ENCODE measurements around the gene MYPOP.
"Not testable (repeated sequence)": the region's sequence is repeated elsewhere in the genome, so short reads cannot be mapped to it uniquely, and the experiment has no call there.

MYPOP gene

DNA sequence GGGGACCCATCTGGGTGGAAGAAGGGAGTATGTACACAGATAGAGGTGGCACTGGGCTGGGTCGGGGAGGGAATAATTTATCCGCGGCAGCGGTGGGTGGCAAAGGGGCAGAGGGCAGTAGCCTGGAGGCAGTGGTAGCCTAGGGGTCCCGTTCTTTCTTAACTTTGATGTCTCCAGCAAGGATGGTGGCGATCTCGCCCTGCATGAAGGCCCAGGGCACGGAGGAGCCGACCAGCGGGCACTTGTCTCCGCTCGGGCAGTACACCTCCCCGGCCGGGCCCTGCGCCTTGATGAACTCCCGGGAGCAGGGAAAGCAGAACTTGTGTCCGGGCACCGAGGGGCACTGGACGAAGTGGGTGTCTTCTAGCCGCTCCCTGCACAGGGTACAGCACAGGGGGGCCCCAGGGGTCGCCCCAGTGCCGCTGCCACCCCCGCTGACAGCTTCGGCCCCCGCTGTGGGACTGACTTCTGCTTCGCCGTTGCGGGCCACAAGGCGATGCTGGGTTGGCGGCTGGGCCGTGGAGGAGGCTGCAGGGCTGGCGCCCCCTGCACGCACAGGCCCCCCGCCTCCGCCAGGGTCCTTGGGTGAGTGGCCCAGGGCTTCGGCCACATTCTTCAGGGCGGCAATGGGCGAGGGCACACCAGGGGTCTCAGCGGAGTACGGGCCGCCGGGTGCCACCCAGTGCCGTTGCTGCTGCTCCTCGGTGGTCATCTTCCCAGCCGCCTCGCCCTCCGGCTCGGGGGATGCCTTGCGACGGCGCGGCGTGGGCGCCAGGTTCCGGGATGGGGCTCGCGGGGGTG, 18.3 kb downstream of the MYPOP start:
- DNase-seq (ENCODE audit: low read depth in 3 of 3, low spot score in 1 of 3) = no peak

DNA sequence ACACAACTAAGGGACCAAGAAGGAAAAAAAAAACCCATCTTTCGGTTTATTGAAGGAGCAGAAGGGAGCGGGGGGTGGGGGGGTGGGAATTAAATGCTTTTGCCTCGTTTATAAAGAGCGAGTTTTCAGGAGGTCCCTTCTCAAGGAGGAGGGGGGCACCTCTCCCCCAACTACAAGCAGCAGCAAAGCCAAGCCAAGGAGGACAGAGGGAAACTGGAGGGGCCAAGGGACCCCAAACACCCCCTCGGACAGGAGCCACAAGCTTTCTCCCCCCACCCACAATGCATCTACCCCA, 18.9 kb downstream of the MYPOP start:
- no peak for DNase-seq (ENCODE audit: low read depth in 3 of 3, low spot score in 1 of 3)

DNA sequence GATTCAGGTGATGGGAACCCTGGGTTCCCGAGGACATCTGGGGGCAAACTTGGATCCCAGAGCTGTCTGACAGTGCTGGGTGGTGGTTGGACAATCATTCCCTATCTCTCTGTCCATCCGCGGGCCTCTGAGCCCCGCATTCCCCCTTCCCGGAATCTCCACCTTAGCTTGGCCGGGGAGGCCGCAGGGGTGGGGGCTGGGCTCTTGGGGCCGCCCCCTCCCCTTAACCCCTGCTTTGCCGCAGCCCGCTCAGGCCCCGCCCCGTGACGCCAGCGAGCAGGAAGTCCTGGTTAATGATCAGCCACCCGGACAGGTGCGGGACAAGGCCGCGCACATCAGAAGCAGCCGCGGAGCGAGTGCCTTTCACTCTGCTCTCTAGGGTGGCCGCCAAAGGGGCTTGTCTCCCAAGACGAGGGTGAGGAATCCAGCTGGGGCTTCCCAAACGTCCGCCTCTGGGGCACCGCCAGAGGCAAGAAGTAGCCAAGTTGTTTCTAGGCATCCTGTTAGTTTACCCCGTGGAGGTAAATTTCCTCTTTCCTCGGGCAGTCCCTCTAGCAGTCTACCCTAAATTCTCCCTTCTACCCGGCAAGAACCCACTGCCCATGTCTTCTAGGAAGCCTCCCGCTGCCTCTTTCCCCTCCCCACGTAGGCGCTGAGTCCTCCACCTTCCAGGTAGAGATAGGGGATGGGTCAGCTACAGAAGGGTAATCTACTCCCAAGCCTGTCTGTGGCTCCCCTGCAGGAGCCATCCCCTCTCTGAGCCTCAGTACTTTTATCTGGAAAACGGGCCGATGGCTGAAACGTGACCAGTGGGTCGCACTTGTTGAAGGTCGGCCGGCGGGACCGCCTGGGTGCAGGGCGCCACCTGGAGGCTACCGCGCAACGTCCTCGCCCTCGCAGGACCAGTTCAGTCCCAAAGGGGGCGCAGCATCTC, 19.5 kb downstream of the MYPOP start:
- DNase-seq (ENCODE audit: low read depth in 3 of 3, low spot score in 1 of 3) = peak in 2 of 3 donors; percentile 61 to 76

DNA sequence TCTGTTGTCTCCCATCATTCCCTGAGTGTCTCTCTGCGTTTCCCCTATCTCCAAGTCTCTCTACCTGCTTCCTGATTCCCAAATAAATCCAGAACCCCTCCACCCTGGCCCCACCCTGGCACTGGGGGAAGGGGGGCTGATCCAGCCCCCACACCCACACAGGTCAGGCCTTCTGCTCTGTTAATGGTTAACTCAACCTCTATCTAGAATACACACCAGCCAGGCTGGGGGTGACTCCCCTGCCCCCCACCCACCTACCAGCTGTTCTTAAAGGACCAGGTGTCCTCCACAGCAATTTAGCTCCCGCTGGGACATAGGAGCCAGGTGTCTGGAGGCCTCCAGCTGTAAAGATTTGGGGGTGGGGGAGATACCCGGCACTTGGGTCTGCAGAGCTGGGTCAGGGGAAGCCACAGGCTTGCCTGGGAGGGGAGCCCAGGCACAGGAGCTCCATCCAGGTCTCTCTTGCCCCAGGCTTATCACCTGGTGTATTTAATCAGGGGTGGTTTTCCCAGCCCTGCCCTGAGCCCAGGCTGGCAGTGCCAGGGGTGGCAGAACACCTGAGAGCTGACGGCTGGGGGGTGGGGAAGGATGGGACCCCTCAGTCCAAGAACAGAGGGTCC, 20.4 kb downstream of the MYPOP start:
- DNase-seq (ENCODE audit: low read depth in 3 of 3, low spot score in 1 of 3) = no peak

DNA sequence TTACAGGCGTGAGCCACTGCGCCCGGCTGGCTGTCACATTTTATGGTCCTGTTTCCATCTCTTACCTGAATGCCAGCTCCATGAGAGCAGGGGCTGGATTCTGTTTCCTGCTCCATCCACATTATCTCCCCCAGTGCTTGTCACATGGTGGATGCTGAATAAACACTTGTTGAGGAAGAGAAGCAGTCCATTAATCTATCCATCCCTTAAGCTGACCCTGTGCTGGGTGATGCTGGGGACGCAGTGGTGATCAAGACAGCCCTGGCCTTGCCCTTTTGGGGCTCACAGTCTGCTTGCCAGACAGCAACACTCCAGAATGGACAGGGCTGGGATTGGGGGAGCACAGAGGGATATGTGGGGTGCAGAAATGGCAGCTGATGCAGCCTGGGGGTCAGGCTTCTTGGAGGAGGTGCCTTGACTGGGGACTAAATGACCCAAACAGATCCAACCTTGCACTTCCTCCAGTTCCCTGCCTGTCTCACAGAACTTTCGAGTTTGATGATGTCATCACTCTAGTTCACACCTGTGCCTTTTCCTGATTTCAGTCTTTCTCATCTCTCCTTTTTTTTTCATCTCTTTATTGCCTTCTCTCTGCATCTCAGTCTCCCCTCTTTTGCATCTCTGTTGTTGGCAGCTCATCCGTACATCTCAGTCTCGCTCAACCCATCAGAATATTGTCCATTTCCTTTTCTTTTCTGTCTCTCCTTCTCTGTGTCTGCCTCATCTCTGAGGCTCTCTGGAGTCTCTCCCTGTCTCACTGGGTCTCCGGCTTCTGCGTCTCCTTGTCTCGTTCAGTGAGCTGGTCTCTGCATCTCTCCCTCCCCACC, 21.1 kb downstream of the MYPOP start:
- DNase-seq (ENCODE audit: low read depth in 3 of 3, low spot score in 1 of 3) = no peak

DNA sequence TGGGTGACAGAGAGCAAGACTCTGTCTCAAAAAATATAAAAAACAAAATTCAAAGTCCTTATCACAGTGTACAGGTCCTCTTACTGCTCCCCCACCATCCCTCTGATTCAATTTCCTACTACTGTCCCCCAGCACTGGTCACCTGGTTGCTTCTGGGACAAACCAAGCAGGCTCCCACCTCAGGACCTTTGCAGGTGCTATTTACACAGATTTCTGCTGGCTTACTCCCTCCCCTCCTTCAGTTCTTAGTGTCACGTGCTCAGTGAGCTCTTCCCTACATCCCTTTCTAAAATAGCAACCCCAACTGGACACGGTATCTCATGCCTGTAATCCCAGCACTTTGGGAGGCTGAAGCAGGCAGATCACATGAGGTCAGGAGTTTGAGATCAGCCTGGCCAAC, 22.4 kb downstream of the MYPOP start:
- DNase-seq (ENCODE audit: low read depth in 3 of 3, low spot score in 1 of 3) = no peak

DNA sequence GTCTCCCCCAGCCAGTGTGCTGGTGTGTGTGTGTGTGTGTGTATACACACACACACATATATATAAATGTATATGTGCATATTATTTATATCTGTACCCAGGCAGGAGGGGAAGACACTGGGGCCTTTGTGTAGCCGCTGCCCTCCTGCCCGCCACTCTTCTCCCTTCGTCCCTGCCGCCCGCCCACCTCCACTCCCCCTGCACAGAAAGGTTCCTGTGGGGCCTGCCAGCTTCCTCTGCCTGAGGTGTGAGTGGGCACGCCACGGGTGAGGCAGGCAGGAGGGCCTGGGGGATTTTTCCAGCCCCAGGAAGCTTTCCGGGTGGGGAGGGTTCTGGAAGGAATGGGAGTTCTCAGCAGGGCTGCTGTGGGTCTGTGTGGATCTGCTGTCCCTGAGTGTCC, 23.4 kb downstream of the MYPOP start:
- DNase-seq (ENCODE audit: low read depth in 3 of 3, low spot score in 1 of 3) = no peak

DNA sequence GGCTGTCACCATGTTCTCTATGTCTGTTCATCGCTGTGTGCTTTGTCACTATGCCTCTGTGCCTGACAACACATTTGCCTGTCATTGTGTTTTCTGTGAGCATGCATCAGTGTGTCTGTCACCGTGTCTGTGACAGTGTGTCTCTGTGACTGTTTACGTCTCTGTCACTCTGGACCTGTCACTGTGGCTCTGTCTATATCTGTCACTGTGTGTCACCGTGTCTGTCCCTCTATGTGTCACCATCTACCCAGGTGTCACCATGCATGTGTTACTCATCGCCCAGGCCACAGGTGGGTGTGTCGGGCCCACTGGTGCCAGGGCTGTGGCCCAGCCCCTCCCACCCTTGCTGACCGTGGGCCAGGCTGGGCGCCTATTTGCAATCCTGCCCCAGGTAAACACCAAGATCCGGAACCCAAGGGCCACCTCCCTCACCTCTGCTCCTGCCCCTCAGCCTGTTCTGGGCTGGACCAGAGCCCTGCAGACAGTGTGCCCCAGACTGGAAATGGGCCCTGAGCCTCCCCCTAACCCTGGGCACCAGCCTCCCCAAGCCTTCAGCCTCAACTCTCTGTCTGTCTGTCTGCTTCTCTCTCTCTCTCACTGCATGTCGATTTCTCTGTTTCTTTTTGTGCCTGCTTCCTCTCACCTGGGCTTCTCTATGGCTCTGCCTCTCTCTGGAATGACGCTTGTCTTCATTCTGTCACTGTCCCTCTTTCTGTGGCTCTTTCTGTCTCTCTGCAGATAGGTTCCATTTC, 24.2 kb downstream of the MYPOP start:
- no peak for DNase-seq (ENCODE audit: low read depth in 3 of 3, low spot score in 1 of 3)

GRCh38 chr19:45876411-45877197, 25.8 kb downstream of the MYPOP start:
- no peak for DNase-seq (ENCODE audit: low read depth in 3 of 3, low spot score in 1 of 3)

DNA sequence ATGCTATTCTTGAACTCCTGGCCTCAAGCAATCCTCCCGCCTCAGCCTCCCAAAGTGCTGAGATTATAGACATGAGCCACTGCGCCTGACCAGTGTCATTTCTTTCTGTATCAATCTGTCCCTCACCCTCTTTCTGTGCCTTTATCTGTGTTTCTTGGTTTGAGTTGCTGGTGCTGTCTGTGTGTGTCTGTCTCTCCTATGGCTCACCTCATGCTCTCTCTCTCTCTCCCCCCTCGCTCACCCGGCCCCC, 26.3 kb downstream of the MYPOP start:
- DNase-seq (ENCODE audit: low read depth in 3 of 3, low spot score in 1 of 3) = peak in 1 of 3 donors; percentile 16

- DNase-seq (ENCODE audit: low read depth in 3 of 3, low spot score in 1 of 3) = no peak
Observed at GRCh38 chr19:45874620-45874966, 27.8 kb downstream of the MYPOP start.

DNA sequence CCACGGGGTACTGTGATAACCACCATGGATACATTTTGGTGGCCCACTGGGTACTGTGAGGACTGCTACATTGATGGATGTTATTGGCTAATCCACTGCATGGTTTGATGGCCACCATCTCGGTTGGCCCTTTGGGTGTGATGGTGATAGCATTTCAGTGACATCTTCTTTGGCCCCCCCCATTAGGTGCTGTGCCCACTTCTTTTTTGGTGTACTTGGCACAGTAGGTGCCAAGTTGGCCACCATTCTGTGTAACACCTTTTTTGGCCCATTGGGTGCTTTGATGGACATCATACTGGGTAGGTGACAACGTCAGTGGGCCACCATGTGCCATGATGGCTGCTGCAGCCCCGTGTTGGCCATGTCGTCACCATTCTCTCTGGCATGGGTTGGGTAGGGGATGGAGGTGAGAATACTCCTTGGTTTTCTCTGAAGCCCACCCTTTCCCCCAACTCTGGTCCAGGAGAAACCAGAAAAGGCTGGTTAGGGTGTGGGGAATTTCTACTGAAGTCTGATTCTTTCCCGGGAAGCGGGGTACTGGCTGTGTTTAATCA, 29.1 kb downstream of the MYPOP start:
- DNase-seq (ENCODE audit: low read depth in 3 of 3, low spot score in 1 of 3) = no peak

DNA sequence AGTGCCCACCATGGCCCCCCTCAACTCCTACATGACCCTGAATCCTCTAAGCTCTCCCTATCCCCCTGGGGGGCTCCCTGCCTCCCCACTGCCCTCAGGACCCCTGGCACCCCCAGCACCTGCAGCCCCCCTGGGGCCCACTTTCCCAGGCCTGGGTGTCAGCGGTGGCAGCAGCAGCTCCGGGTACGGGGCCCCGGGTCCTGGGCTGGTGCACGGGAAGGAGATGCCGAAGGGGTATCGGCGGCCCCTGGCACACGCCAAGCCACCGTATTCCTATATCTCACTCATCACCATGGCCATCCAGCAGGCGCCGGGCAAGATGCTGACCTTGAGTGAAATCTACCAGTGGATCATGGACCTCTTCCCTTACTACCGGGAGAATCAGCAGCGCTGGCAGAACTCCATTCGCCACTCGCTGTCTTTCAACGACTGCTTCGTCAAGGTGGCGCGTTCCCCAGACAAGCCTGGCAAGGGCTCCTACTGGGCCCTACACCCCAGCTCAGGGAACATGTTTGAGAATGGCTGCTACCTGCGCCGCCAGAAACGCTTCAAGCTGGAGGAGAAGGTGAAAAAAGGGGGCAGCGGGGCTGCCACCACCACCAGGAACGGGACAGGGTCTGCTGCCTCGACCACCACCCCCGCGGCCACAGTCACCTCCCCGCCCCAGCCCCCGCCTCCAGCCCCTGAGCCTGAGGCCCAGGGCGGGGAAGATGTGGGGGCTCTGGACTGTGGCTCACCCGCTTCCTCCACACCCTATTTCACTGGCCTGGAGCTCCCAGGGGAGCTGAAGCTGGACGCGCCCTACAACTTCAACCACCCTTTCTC, 30.1 kb downstream of the MYPOP start:
- DNase-seq (ENCODE audit: low read depth in 3 of 3, low spot score in 1 of 3) = no peak

GRCh38 chr19:45870798-45871197, 31.6 kb downstream of the MYPOP start:
- no peak for DNase-seq (ENCODE audit: low read depth in 3 of 3, low spot score in 1 of 3)

DNA sequence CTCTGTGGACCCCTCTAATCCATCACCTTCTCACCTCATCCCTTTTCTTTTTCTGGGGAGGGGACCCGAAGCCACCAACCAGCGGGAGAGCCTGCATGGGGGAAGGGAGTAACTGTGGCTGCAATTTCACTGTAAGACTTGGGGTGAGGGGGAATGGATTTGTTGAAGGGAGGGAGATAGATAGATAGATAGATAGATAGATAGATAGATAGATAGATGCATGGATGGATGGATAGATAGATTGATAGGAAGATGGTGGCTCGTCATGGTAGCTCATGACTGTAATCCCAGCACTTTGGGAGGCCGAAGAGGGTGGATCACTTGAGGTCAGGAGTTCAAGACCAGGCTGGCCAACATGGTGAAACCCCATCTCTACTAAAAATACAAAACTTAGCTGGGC, 35.2 kb downstream of the MYPOP start:
- not testable (repeated sequence) for DNase-seq (ENCODE audit: low read depth in 3 of 3, low spot score in 1 of 3)

DNA sequence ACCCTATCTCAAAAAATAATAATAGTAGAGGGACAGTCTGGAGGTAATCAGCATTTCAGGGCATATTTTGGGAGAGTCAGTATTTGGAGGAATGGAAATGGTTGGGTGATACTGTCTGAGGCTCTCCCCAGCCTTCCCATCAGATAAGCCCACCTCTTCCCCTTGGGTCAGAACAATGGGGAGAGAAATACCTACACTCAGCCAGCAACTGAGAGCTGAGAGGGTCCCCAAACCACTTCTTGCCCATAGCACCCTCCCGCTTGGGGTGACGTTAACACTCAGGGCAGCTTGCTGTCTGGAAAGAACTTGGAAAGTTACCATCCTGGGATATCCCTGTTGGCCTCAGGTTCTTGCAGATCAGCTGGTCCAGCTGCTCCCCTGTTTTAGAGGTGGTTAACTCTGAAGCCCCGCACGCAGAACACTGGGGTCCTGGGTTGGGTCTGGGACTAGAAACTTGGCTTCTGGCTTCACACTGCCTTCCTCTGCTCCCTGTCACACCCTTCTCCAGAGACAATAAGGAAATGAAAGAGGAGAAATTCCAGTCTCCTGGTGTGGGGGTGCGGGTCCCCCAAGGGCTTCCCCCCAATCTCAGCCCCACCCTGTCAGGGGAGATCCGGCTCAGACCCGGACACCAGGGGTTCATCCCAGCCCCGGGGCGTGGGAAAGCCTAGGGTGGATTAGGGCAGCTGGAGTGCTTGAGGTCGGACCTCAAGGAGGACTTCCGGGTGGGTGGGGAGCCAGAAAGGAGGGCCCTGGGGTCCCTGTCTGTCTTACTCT, 35.8 kb downstream of the MYPOP start:
- DNase-seq (ENCODE audit: low read depth in 3 of 3, low spot score in 1 of 3) = no peak

DNA sequence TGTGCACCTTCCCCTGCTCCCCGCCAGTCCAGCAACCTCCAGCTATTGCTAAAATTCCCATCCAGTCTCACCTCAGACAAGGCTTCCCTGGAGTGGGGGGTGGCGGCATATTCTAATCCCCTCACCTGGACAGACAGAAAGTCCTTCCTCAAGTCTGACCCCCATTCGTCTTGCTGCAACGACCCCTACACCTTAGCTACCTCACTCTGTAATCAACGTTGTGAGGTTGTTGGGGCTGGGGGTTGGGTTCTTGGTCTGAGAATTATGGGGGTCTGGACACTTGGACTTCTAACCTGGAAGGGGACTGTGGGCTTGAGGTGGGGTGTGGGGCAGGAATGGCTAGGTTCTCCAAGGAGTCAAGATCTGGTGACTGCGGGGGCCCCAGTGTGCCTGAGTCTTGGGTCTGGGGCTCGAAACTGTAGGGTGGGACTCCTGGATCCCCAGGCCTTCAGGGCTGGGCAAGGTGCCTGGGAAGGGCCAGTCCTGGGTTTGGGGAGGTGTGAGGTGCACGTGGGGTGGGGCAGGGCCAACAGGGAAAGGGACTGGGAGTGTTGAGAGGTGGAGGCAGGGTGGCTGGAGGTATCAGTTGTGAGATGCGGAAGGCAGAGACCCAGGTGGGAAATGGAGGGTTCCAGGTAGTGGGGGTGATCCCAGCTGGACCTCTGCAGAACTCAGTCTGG, 37.0 kb downstream of the MYPOP start:
- no peak for DNase-seq (ENCODE audit: low read depth in 3 of 3, low spot score in 1 of 3)

Data from stimulated activated CD4-positive, alpha-beta T cell treated with anti-CD3 and anti-CD28 coated beads, TNF-alpha, amount 100 ng/mL, for 1 hour (primary cell).